ENCODE results near the gene OXT. TPM values are rescaled to one million over a fixed set of nuclear protein-coding genes. Genes with fewer than 3 reads are reported as not detected.
"Not testable (repeated sequence)": the region's sequence is repeated elsewhere in the genome, so short reads cannot be mapped to it uniquely, and the experiment has no call there.

Gene OXT
- total and polyA plus RNA-seq, 12 donors: 0.35 to 1.3 (median 0.58) TPM; not detected in 8

- Histone ChIP-seq H3K4me3 (no peak overlapping the region), H3K27me3 (no peaks in the 10 kb centered on the region), H3K4me1 (peaks cover 8 to 14% (median 11%) of the 10 kb centered on the region in 9 donors), H3K9me3 (no peaks in the 10 kb centered on the region), H3K27ac (no peak overlapping the region), H3K36me3 (peaks cover 0 to 31% (median 13%) of the 10 kb centered on the region in 9 donors)
- 72 to 79% methylated on average over 7 of the region's 7 CpGs for WGBS, 2 donors
- intact Hi-C loops (cut with DNase I): loop anchor here in 9 of 10 donors (2.0 to 10.0 kb wide), 4 partner anchors 61 to 263 kb away; no protein-coding TSS in a partner anchor
- ATAC-seq (no peak), DNase-seq (no peak)
- TF ChIP-seq CTCF (IDR thresholded peaks at IDR 0.05): no peak
Observed at GRCh38 chr20:3051385-3052019, 19.9 kb upstream of the OXT start.

DNA sequence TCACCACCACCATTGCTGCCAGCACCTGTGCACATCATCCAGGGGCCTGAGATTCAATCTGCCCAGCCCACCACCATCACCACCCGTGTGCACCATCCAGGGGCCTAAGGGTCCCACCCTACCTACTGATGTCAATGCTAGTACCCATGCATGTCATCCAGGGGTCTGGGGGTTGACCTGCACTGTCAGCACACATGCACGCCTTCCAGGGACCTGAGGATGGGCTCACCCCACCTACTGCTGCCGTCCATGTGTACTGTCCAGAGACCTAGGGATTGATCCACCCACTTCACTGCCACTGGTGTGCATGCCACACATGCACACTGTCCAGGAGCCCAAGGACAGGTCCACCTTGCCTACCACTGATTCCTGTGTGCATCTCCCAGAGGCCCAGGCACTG is 11.9 kb upstream of the OXT start:
- H3K4me3 ChIP-seq: no peak overlapping the region
- ATAC-seq: no peak
- no peaks in the 10 kb centered on the region for H3K27me3 ChIP-seq
- no peak for TF ChIP-seq CTCF (IDR thresholded peaks at IDR 0.05)
- no peaks in the 10 kb centered on the region for H3K36me3 ChIP-seq
- H3K27ac ChIP-seq: no peak overlapping the region
- DNase-seq: no peak
- WGBS, 2 donors: 91 to 96% methylated on average over 3 of the region's 3 CpGs
- no peaks in the 10 kb centered on the region for H3K4me1 ChIP-seq
- H3K9me3 ChIP-seq: peaks cover 0 to 6% (median 0%) of the 10 kb centered on the region in 11 donors
- intact Hi-C loops (cut with DNase I): loop anchor here in 6 of 10 donors (5.0 to 10.0 kb wide), 2 partner anchors 48 to 255 kb away; no protein-coding TSS in a partner anchor

DNA sequence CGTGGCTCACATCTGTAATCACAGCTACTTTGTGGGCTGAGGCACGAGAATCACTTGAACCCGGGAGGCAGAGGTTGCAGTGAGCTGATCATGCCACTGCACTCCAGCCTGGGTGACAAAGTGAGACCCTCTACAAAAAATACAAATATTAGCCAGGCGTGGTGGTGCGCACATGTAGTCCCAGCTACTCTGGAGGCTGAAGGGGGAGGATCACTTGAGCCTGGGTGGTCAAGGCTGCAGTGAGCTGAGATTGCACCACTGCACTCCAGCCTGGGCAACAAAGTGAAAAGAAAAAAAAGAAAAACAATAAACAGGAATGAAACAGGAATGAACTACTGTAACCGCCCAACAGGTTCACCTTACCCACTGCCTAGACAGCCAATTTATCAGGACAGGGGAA is 7.3 kb upstream of the OXT start:
- intact Hi-C loops (cut with DNase I); H3K9me3 ChIP-seq; DNase-seq; ATAC-seq; H3K27ac ChIP-seq; H3K36me3 ChIP-seq; H3K27me3 ChIP-seq; H3K4me1 ChIP-seq; H3K4me3 ChIP-seq: not testable (repeated sequence)
- WGBS, 2 donors: 81 to 83% methylated on average over 6 of the region's 6 CpGs

DNA sequence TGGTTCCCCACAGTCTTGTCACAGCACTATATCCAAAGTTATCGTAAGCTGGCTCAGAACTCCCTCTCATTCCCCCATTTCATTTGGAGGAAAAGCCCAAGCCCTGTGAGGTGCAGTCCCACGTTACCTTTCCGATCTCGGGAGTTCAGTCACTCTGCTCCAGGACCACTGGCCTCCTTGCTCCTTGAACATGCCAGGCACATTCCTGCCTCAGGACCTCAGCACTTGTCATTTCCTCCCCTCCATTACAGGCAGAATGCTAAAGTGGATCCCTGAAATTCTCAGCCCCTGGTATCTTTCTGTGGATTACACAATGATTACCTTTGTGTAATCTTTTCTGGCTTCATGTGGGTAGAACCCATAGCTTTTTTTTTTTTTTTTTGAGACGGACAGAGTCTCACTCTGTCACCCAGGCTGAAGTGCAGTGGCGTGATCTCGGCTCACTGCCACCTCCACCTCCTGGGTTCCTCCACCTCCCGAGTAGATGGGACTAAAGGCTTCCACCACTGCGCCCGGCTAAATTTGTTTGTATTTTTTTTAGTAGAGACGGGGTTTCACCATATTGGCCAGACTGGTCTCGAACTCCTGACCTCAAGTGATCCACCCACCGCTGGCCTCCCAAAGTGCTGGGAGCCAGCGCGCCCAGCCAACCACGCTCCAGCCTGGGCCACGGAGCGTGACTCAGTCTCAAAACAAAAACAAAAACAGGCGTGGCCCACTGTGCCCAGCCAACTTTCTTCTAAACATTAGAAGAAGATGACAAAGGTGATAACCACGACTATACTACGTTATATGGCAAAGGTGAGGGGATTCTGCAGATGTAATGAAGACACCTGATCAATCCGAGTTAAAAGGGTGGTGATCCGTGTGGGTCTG is 4.0 kb upstream of the OXT start:
- DNase-seq: no peak
- H3K27ac ChIP-seq: no peak overlapping the region
- H3K36me3 ChIP-seq: no peaks in the 10 kb centered on the region
- TF ChIP-seq CTCF (IDR thresholded peaks at IDR 0.05): no peak
- H3K4me3 ChIP-seq: no peak overlapping the region
- H3K9me3 ChIP-seq: peaks cover 0 to 2% (median 0%) of the 10 kb centered on the region in 11 donors
- peaks cover 0 to 15% (median 10%) of the 10 kb centered on the region in 9 donors for H3K4me1 ChIP-seq
- H3K27me3 ChIP-seq: peaks cover 0 to 22% (median 15%) of the 10 kb centered on the region in 7 donors
- no peak for ATAC-seq
- intact Hi-C loops (cut with DNase I): no loop called here
- WGBS, 2 donors: 83 to 88% methylated on average over 23 of the region's 23 CpGs

All from heart right ventricle (tissue), 16 donors.